ENCODE results near the gene SMARCD1.

DNA sequence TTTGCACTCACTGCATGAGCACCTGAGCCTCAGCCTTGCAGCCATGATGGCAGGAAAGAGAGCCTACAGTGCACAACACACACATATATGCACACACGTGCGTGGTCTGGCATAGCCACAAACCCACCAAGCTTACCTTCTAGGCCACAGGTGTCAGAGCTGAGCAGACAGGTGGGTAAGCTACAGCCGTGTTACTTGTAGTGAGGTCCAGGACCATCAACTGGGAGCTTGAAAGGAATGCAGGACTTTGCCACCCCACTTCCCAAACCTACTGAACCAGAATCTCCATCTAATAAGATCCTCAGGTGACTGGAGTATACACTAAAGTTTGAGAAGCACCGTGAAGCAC, 25.0 kb upstream of the SMARCD1 start:
- TF ChIP-seq EP300 (IDR thresholded peaks at IDR 0.05) (no peak), POLR2A (IDR thresholded peaks at IDR 0.05; ENCODE audit: low read depth) (no peak)

All from esophagus muscularis mucosa (tissue), 2 donors.